Cardiac fibroblast (primary cell): ENCODE results near the gene CUL9.

Source experiments
- DNase-seq, 2 donors: peaks; one replicate each; pipeline versions ENCODE4 v3.0.0 to v3.0.0-alpha.2; 2010; ENCODE audit warnings: low read depth in 2 of 2
- H3K4me3 ChIP-seq, 2 donors: replicated peaks in 1 of 2; 1 replicate in 1 of 2; 2 replicates in 1 of 2; pipeline ENCODE4 v1.5.1; 2011; ENCODE audit warnings: low read depth in 2 of 2, low read length in 2 of 2, mild to moderate bottlenecking in 2 of 2, moderate library complexity in 1 of 2
- CTCF ChIP-seq: IDR thresholded peaks from one replicate; pipeline ENCODE4 v1.5.1; 2011; ENCODE audit warnings: low read depth, mild to moderate bottlenecking, low read length, inconsistent platforms

CUL9 gene

GRCh38 chr6:43186706-43187105, 4.7 kb downstream of the CUL9 start:
- no peak for TF ChIP-seq CTCF
- no peak overlapping the region for H3K4me3 ChIP-seq
- no peak for DNase-seq

GRCh38 chr6:43187821-43188220, 5.8 kb downstream of the CUL9 start:
- no peak for TF ChIP-seq CTCF

GRCh38 chr6:43188426-43188825, 6.4 kb downstream of the CUL9 start:
- H3K4me3 ChIP-seq: no peak overlapping the region
- DNase-seq: no peak
- no peak for TF ChIP-seq CTCF

More at GRCh38 chr6:43187821-43188220, 5.8 kb downstream of the CUL9 start:
- DNase-seq: no peak
- H3K4me3 ChIP-seq: no peak overlapping the region

GRCh38 chr6:43189776-43190304, 7.8 kb downstream of the CUL9 start:
- TF ChIP-seq CTCF: no peak
- no peak overlapping the region for H3K4me3 ChIP-seq
- DNase-seq: no peak

- H3K4me3 ChIP-seq: no peak overlapping the region
- TF ChIP-seq CTCF: no peak
- DNase-seq: no peak
These were observed 10.9 kb downstream of the CUL9 start for GRCh38 chr6:43192911-43193310.

GRCh38 chr6:43193929-43194328, 11.9 kb downstream of the CUL9 start:
- H3K4me3 ChIP-seq: no peak overlapping the region
- no peak for DNase-seq
- no peak for TF ChIP-seq CTCF

GRCh38 chr6:43196337-43196736, 14.3 kb downstream of the CUL9 start:
- no peak for TF ChIP-seq CTCF
- no peak overlapping the region for H3K4me3 ChIP-seq
- no peak for DNase-seq
